Stimulated activated CD8-positive, alpha-beta memory T cell treated with anti-CD3 and anti-CD28 coated beads, Interleukin-2, amount 100 ng/mL, for 48 hours (primary cell): Measurements from ENCODE around the gene CASKIN2.

ENCODE experiments used
- DNase-seq, 2 donors: peaks; one replicate each; pipeline ENCODE4 v3.0.0-alpha.2; 2020; ENCODE audit warnings: low read depth in 2 of 2

The CASKIN2 gene

GRCh38 chr17:75546181-75546580 lies 30.8 kb upstream of the CASKIN2 start:
- DNase-seq = no peak

- no peak for DNase-seq
Measured at GRCh38 chr17:75544250-75544649, 28.9 kb upstream of the CASKIN2 start.

- DNase-seq = no peak
Measured at GRCh38 chr17:75542728-75543336, 27.5 kb upstream of the CASKIN2 start.

GRCh38 chr17:75542229-75542628 lies 26.9 kb upstream of the CASKIN2 start:
- DNase-seq = no peak

GRCh38 chr17:75540923-75541503 lies 25.7 kb upstream of the CASKIN2 start:
- no peak for DNase-seq

GRCh38 chr17:75539967-75540729 lies 24.8 kb upstream of the CASKIN2 start:
- DNase-seq = no peak

GRCh38 chr17:75536366-75536765 lies 21.0 kb upstream of the CASKIN2 start:
- no peak for DNase-seq

- no peak for DNase-seq
Measured at GRCh38 chr17:75535871-75536270, 20.5 kb upstream of the CASKIN2 start.

- DNase-seq = peak; percentile 42 to 52
Measured at GRCh38 chr17:75535119-75535537, 19.8 kb upstream of the CASKIN2 start.

GRCh38 chr17:75531721-75532072 lies 16.4 kb upstream of the CASKIN2 start:
- DNase-seq = no peak

GRCh38 chr17:75530837-75531720 lies 15.7 kb upstream of the CASKIN2 start:
- no peak for DNase-seq

GRCh38 chr17:75526555-75527270 lies 11.4 kb upstream of the CASKIN2 start:
- no peak for DNase-seq

- DNase-seq = no peak
Measured at GRCh38 chr17:75525806-75526554, 10.6 kb upstream of the CASKIN2 start.

GRCh38 chr17:75524970-75525805 lies 9.9 kb upstream of the CASKIN2 start, which contains the start of gene LLGL2:
LLGL2 (plus strand) TSS chr17:75525697; CDS start chr17:75543427, 17,730 bp downstream.
- peak; percentile 60 to 76 for DNase-seq

- no peak for DNase-seq
Measured at GRCh38 chr17:75524269-75524969, 9.1 kb upstream of the CASKIN2 start.

- no peak for DNase-seq
Measured at GRCh38 chr17:75523647-75524046, 8.3 kb upstream of the CASKIN2 start.

- no peak for DNase-seq
Measured at GRCh38 chr17:75521951-75522727, 6.8 kb upstream of the CASKIN2 start.

GRCh38 chr17:75521290-75521689 lies 6.0 kb upstream of the CASKIN2 start:
- DNase-seq = no peak
